ENCODE measurements around the gene JUP.

Gene JUP

GRCh38 chr17:41750862-41751261, 35.6 kb downstream of the JUP start:
- no peak for DNase-seq

GRCh38 chr17:41748275-41748674, 38.2 kb downstream of the JUP start:
- DNase-seq, result no peak

GRCh38 chr17:41741709-41742108, 44.8 kb downstream of the JUP start:
- no peak for DNase-seq

- DNase-seq, result no peak
Observed at GRCh38 chr17:41740506-41740905, 46.0 kb downstream of the JUP start.

- no peak for DNase-seq
Observed at GRCh38 chr17:41739661-41740352, 46.7 kb downstream of the JUP start.

GRCh38 chr17:41738801-41739112, 47.8 kb downstream of the JUP start:
- no peak for DNase-seq

- peak; percentile 88 for DNase-seq
Observed at GRCh38 chr17:41738077-41738800, 48.3 kb downstream of the JUP start.

- no peak for DNase-seq
Observed at GRCh38 chr17:41737680-41738023, 48.9 kb downstream of the JUP start.

- DNase-seq, result no peak
Observed at GRCh38 chr17:41736983-41737679, 49.4 kb downstream of the JUP start.

- DNase-seq, result no peak
Observed at GRCh38 chr17:41735744-41736143, 50.8 kb downstream of the JUP start.

GRCh38 chr17:41734949-41735313, 51.6 kb downstream of the JUP start:
- DNase-seq, result no peak

GRCh38 chr17:41734139-41734948, 52.2 kb downstream of the JUP start, which contains the start of gene HAP1:
Gene HAP1 (minus strand): TSS chr17:41734643. CDS start chr17:41734634, 9 bp downstream.
- DNase-seq, result peak; percentile 29

- no peak for DNase-seq
Observed at GRCh38 chr17:41733348-41734138, 53.0 kb downstream of the JUP start.

- no peak for DNase-seq
Observed at GRCh38 chr17:41731836-41732235, 54.7 kb downstream of the JUP start.

- DNase-seq, result no peak
Observed at GRCh38 chr17:41730479-41730878, 56.0 kb downstream of the JUP start.

- no peak for DNase-seq
Observed at GRCh38 chr17:41728056-41728455, 58.5 kb downstream of the JUP start.

GRCh38 chr17:41725134-41725533, 61.4 kb downstream of the JUP start:
- no peak for DNase-seq

GRCh38 chr17:41724476-41725050, 61.9 kb downstream of the JUP start:
- DNase-seq, result no peak

GRCh38 chr17:41723801-41724475, 62.6 kb downstream of the JUP start:
- no peak for DNase-seq

- no peak for DNase-seq
Observed at GRCh38 chr17:41722231-41722630, 64.3 kb downstream of the JUP start.

GRCh38 chr17:41718287-41718645, 68.2 kb downstream of the JUP start:
- no peak for DNase-seq
